ENCODE results near the gene RPS6KC1. TPM values are rescaled to one million over a fixed set of nuclear protein-coding genes. Genes with fewer than 3 reads are reported as not detected.

The RPS6KC1 gene
- 7.4 and 9.8 TPM in 2 replicates for total RNA-seq

DNA sequence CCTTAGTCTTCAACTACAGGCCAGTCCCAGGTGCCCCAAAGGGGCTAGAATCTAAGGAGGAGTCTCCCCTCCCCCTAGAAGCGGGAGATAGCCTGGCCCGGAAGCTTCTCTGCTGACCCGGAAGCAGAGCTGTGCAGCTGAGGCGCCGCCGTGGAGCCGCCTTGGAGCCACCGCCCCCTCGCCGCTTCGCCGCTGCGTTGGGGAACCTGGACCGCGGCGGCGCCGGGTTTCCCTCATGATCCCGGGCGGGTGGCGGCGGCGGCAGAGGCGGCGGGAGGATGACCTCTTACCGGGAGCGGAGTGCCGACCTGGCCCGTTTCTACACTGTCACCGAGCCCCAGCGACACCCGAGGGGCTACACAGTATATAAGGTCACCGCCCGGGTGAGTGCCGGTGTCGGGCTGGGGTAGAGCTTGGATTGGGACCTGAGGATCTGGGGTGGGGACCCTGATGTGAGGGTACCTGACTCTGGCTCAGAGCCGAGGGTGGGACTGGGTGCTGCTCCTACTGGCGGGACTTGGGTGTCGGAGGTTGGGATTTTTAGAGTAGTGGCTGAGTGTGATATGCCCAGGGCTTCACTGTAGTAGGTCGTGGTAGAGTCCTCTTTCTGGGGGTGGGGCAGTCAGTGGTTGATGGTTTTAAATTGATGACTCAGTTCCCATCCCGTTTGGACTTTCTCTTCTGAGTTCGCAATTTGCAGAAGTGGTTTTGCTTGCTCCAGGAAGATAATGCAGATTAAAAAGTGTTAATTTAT is at the start of gene RPS6KC1:
Gene RPS6KC1, plus strand, starts transcription at position 115 of the 754 bp plus-strand sequence. Its CDS starts 164 bp downstream, at position 279.

GRCh38 chr1:213015099-213016050 is 35.7 kb upstream of the RPS6KC1 start, which contains the start of gene ANGEL2:
Gene ANGEL2, minus strand, starts transcription at chr1:213015867. Its CDS starts 196 bp downstream, at chr1:213015671.

Other genes starting within 250 kb of the RPS6KC1 start
- gene SPATA45, start 203.6 kb upstream of the RPS6KC1 start, total RNA-seq, result not detected in 2 replicates
- 5.6 and 8.5 TPM in 2 replicates for gene FLVCR1, start 193.0 kb upstream of the RPS6KC1 start, total RNA-seq
- gene VASH2, start 100.7 kb upstream of the RPS6KC1 start, total RNA-seq, result 4.1 and 6.2 TPM in 2 replicates
- gene ANGEL2, start 35.4 kb upstream of the RPS6KC1 start, total RNA-seq, result 17.3 and 27.8 TPM in 2 replicates

Measured in mesangial cell (primary cell).